Measurements from ENCODE around the gene ECM2. TPM values are rescaled to one million over a fixed set of nuclear protein-coding genes. Genes with fewer than 3 reads are reported as not detected.

ECM2 gene
- total and polyA plus RNA-seq, 8 donors = 3.8 to 51.2 (median 41.3) TPM

DNA sequence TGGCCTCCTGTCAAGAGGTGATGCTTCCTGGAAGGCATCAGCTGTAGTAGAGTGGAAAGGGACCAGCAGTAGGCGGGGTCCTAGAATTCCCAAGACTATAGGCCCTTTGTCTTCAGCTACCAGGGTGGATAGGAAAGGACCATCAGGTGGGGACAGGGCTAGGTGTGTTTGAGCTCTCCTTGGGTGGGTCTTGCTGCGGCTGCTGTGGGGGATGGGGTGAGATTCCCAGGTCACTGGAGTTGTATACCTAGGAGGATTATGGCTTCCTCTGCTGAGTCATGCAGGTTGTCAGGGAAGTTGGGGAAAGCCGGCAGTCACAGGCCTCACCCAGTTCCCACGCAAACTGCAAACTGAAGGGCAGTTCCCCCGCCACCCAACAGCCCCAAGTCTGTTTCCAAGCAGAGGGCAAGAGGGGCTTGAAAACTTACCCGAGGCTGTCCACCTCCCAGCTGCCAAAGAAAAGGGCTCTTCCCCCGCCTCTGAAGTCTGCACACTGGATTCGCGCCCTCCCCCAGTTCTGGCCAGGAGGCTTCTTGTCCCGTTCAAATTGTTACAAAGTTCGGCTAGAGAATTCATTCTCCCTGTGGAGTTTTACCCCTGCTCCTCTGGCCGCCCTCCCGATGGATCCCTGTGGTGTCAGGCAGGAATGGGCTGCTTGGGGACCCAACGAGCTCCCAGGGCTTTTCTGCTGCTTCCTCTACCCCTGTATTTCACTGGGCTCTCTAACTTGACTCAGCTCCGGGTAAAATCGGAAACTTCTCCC, 23.0 kb upstream of the ECM2 start:
- H3K27me3 ChIP-seq = no peaks in the 10 kb centered on the region
- TF ChIP-seq, protein P1, sequence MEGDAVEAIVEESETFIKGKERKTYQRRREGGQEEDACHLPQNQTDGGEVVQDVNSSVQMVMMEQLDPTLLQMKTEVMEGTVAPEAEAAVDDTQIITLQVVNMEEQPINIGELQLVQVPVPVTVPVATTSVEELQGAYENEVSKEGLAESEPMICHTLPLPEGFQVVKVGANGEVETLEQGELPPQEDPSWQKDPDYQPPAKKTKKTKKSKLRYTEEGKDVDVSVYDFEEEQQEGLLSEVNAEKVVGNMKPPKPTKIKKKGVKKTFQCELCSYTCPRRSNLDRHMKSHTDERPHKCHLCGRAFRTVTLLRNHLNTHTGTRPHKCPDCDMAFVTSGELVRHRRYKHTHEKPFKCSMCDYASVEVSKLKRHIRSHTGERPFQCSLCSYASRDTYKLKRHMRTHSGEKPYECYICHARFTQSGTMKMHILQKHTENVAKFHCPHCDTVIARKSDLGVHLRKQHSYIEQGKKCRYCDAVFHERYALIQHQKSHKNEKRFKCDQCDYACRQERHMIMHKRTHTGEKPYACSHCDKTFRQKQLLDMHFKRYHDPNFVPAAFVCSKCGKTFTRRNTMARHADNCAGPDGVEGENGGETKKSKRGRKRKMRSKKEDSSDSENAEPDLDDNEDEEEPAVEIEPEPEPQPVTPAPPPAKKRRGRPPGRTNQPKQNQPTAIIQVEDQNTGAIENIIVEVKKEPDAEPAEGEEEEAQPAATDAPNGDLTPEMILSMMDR (IDR thresholded peaks at IDR 0.05) = no peak
- intact Hi-C loops (cut with DNase I) = no loop called here
- no peaks in the 10 kb centered on the region for H3K36me3 ChIP-seq
- no peak for DNase-seq
- ATAC-seq = no peak
- H3K4me1 ChIP-seq = no peaks in the 10 kb centered on the region
- H3K9me3 ChIP-seq = no peaks in the 10 kb centered on the region
- H3K27ac ChIP-seq = no peak overlapping the region
- H3K4me3 ChIP-seq = no peak overlapping the region

DNA sequence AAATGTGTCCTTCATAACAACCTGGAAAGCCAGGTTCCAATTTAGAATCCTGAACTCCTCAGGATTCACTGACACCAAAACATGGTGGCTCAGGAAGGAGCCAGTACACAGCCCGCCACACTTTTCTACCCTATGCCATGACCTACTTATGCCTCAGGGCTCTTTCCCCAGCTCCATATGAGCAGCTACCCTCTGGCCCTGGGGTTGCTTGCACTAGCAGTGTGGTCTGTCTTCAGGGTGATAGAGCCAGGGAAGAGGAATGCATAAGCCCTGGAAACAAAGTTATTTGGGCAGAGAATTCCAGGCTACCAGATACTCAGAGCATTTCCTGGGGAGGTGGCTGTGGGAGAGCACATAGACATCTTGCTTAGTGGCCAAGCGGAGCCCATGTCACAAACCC, 15.0 kb upstream of the ECM2 start:
- TF ChIP-seq, protein P1 (IDR thresholded peaks at IDR 0.05) = no peak
- DNase-seq = no peak
- H3K27me3 ChIP-seq = no peaks in the 10 kb centered on the region
- no peak overlapping the region for H3K27ac ChIP-seq
- no peaks in the 10 kb centered on the region for H3K36me3 ChIP-seq
- H3K9me3 ChIP-seq = no peaks in the 10 kb centered on the region
- ATAC-seq = no peak
- intact Hi-C loops (cut with DNase I) = no loop called here
- H3K4me3 ChIP-seq = no peak overlapping the region
- no peaks in the 10 kb centered on the region for H3K4me1 ChIP-seq

DNA sequence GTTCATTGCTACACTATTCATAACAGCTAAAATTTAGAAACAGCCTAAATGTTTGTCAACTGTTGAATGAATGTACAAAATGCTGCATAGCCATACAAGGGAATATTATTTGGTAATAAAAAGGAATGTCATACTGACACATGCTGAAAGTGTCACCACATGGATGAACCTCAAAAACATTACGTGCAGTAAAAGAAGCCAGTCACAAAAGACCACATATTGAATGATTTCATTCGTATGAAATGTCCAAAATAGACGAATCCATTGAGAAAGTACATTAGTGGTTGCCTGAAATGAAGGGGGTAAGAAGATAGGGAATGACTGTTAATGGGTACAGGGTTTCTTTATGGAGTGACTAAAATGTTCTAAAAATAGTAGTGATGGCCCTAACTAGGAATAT, 11.6 kb upstream of the ECM2 start:
- intact Hi-C loops (cut with DNase I) = no loop called here
- Histone ChIP-seq H3K27ac (no peak overlapping the region), H3K4me1 (no peaks in the 10 kb centered on the region), H3K27me3 (no peaks in the 10 kb centered on the region), H3K9me3 (no peaks in the 10 kb centered on the region), H3K36me3 (no peaks in the 10 kb centered on the region), H3K4me3 (no peak overlapping the region)
- ATAC-seq (no peak), DNase-seq (no peak)
- TF ChIP-seq, protein P1 (IDR thresholded peaks at IDR 0.05) = no peak

DNA sequence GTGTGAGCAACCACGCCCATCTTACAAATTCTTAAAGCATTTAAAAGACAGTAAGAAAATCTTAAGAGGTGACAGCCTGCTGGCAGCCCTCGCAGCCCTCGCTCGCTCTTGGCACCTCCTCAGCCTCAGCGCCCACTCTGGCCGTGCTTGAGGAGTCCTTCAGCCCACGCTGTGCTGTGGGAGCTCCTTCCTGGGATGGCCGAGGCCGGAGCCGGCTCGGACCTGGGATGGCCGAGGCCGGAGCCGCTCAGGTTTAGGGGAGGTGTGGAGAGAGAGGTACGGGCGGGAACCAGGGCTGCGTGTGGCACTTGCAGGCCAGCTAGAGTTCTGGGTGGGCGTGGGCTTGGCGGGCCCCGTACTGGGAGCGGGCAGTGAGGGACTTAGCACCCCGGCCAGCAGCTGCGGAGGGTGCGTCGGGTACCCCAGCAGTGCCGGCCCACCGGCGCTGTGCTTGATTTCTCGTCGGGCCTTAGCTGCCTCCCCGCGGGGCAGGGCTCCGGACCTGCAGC, 9.3 kb upstream of the ECM2 start:
- H3K27me3 ChIP-seq = no peaks in the 10 kb centered on the region
- TF ChIP-seq, protein P1 (IDR thresholded peaks at IDR 0.05) = no peak
- DNase-seq (peak in 1 of 4 donors; percentile 73), ATAC-seq (no peak)
- no peaks in the 10 kb centered on the region for H3K9me3 ChIP-seq
- H3K36me3 ChIP-seq = no peaks in the 10 kb centered on the region
- no peaks in the 10 kb centered on the region for H3K4me1 ChIP-seq
- intact Hi-C loops (cut with DNase I) = no loop called here
- H3K4me3 ChIP-seq = no peak overlapping the region
- H3K27ac ChIP-seq = no peak overlapping the region

DNA sequence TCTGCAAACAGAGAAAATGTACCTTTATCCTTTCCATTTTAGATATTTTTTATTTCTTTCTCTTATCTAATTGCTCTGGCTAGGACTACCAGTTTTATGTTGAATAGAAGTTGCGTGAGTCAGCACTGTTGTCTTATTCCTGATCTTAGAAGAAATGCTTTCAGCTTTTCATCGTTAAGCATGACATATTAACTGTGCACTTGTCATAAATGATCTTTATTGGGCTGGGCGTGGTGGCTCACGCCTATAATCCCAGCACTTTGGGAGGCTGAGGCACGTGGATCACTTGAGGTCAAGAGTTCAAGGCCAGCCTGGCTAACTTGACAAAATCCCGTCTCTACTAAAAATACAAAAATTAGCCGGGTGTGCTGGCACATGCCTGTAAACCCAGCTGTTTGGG, 8.2 kb upstream of the ECM2 start:
- Histone ChIP-seq H3K27me3 (no peaks in the 10 kb centered on the region), H3K36me3 (no peaks in the 10 kb centered on the region), H3K4me3 (no peak overlapping the region), H3K27ac (no peak overlapping the region), H3K9me3 (no peaks in the 10 kb centered on the region), H3K4me1 (no peaks in the 10 kb centered on the region)
- TF ChIP-seq, protein P1 (IDR thresholded peaks at IDR 0.05) = no peak
- DNase-seq = no peak
- no peak for ATAC-seq
- intact Hi-C loops (cut with DNase I) = no loop called here

All from left lung (tissue), 10 donors.